ENCODE measurements around the gene TBC1D20. TPM values are rescaled to one million over a fixed set of nuclear protein-coding genes. Genes with fewer than 3 reads are reported as not detected.

Gene TBC1D20
- total and polyA plus RNA-seq, 7 donors, result 16.6 to 31.4 (median 28.3) TPM

- 6 to 14% (median 13%) methylated on average over 30 to 45 of the region's 45 CpGs for WGBS, 3 donors
- peak; percentile 63 to 72 (median 69) for ATAC-seq
- H3K27ac ChIP-seq, result peak overlapping the region; percentile 95
- peak overlapping the region; percentile 91 for H3K4me3 ChIP-seq
- peaks cover 27% of the 10 kb centered on the region for H3K4me1 ChIP-seq
- DNase-seq, result peak; percentile 77 to 88
- TF ChIP-seq, protein P1, sequence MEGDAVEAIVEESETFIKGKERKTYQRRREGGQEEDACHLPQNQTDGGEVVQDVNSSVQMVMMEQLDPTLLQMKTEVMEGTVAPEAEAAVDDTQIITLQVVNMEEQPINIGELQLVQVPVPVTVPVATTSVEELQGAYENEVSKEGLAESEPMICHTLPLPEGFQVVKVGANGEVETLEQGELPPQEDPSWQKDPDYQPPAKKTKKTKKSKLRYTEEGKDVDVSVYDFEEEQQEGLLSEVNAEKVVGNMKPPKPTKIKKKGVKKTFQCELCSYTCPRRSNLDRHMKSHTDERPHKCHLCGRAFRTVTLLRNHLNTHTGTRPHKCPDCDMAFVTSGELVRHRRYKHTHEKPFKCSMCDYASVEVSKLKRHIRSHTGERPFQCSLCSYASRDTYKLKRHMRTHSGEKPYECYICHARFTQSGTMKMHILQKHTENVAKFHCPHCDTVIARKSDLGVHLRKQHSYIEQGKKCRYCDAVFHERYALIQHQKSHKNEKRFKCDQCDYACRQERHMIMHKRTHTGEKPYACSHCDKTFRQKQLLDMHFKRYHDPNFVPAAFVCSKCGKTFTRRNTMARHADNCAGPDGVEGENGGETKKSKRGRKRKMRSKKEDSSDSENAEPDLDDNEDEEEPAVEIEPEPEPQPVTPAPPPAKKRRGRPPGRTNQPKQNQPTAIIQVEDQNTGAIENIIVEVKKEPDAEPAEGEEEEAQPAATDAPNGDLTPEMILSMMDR (IDR thresholded peaks at IDR 0.05), result peak; percentile 14
- intact Hi-C loops (cut with DNase I), result loop anchor here (5.0 to 10.0 kb wide), 3 partner anchors 67 to 137 kb away; partner anchors contain the start of gene CSNK2A1 (in 1 of the 2)
- peaks cover 0 to 16% of the 10 kb centered on the region in 2 donors for H3K36me3 ChIP-seq (ENCODE audit: insufficient read depth in 1 of 2, low read depth in 1 of 2)
- no peaks in the 10 kb centered on the region for H3K9me3 ChIP-seq
- no peaks in the 10 kb centered on the region for H3K27me3 ChIP-seq (ENCODE audit: insufficient read depth in 3 of 3, low read length in 2 of 3)
These were observed 55.0 kb downstream of the TBC1D20 start for GRCh38 chr20:407133-407952.

DNA sequence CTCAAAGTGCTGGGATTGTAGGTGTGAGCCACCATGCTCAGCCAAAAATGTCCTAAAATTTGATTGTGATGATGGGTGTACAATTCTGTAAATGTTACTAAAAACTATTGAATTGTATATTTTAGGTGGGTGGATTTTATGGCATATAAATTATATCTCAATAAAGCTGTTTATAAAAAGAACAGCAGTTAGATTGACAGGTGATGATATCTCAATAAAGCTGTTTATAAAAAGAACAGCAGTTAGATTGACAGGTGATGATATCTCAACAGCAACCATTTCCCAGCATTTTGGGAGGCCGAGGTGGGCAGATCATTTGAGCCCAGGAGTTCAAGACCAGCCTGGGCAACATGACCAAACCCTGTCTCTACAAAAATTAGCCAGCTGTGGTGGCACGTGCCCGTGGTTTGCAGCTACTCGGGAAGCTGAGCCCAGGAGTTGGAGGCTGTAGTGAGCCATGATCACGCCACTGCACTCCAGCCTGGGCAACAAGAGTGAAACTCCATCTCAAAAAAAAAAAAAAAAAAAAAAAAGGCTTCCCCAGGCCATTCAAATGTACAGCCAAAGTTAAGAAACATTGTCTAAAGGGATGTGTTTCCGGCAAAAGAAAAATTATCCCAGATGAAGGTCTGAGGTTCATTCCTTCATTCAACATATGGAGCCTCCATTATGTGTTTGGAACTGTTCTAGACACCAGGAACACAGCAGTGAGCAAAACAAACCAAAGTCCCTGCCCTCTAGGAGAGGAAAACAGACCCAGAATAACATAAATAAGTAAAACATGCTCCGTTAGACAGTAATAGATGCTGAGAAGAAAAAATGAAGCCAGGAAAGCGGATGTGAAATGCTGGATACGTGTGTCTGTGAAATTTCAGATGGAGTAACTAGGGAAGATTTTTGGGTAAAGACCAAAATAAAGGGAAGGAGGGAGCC is 55.9 kb downstream of the TBC1D20 start:
- intact Hi-C loops (cut with DNase I), result loop anchor here (5.0 to 10.0 kb wide), 3 partner anchors 68 to 138 kb away; partner anchors contain the start of gene CSNK2A1 (in 1 of the 2)

GRCh38 chr20:404088-404487 is 58.2 kb downstream of the TBC1D20 start:
- DNase-seq (no peak), ATAC-seq (no peak)
- Histone ChIP-seq H3K27ac (no peak overlapping the region), H3K4me1 (peaks cover 12% of the 10 kb centered on the region), H3K9me3 (no peaks in the 10 kb centered on the region), H3K27me3 (ENCODE audit: insufficient read depth in 3 of 3, low read length in 2 of 3) (no peaks in the 10 kb centered on the region), H3K4me3 (no peak overlapping the region), H3K36me3 (ENCODE audit: insufficient read depth in 1 of 2, low read depth in 1 of 2) (no peaks in the 10 kb centered on the region)
- intact Hi-C loops (cut with DNase I), result loop anchor here in 1 of 2 donors (10.0 kb wide), 2 partner anchors 71 to 141 kb away; partner anchors contain the start of gene CSNK2A1
- WGBS, 3 donors, result 83 to 95% (median 93%) methylated on average over 4 of the region's 4 CpGs
- TF ChIP-seq, protein P1 (IDR thresholded peaks at IDR 0.05), result no peak

More for the DNA sequence above, 55.9 kb downstream of the TBC1D20 start:
- Histone ChIP-seq H3K27me3 (ENCODE audit: insufficient read depth in 3 of 3, low read length in 2 of 3) (no peaks in the 10 kb centered on the region), H3K9me3 (no peaks in the 10 kb centered on the region), H3K4me3 (no peak overlapping the region), H3K27ac (peak overlapping the region; percentile 95), H3K4me1 (peaks cover 27% of the 10 kb centered on the region), H3K36me3 (ENCODE audit: insufficient read depth in 1 of 2, low read depth in 1 of 2) (peaks cover 0 to 8% of the 10 kb centered on the region in 2 donors)
- WGBS, 3 donors, result 69 to 77% (median 72%) methylated on average over 9 of the region's 9 CpGs
- no peak for DNase-seq
- TF ChIP-seq, protein P1 (IDR thresholded peaks at IDR 0.05), result no peak
- ATAC-seq, result no peak

GRCh38 chr20:403582-403957 is 58.8 kb downstream of the TBC1D20 start:
- TF ChIP-seq, protein P1 (IDR thresholded peaks at IDR 0.05), result no peak
- no peaks in the 10 kb centered on the region for H3K36me3 ChIP-seq (ENCODE audit: insufficient read depth in 1 of 2, low read depth in 1 of 2)
- whole genome bisulfite sequencing, 3 donors, result 96 to 99% (median 98%) methylated on average over 3 of the region's 3 CpGs
- no peak overlapping the region for H3K4me3 ChIP-seq
- no peak overlapping the region for H3K27ac ChIP-seq
- intact Hi-C loops (cut with DNase I), result loop anchor here in 1 of 2 donors (10.0 kb wide), 2 partner anchors 71 to 141 kb away; partner anchors contain the start of gene CSNK2A1
- no peaks in the 10 kb centered on the region for H3K27me3 ChIP-seq (ENCODE audit: insufficient read depth in 3 of 3, low read length in 2 of 3)
- ATAC-seq, result no peak
- H3K9me3 ChIP-seq, result no peaks in the 10 kb centered on the region
- DNase-seq, result no peak
- peaks cover 8% of the 10 kb centered on the region for H3K4me1 ChIP-seq
